ENCODE data around the gene GGTLC2.

DNA sequence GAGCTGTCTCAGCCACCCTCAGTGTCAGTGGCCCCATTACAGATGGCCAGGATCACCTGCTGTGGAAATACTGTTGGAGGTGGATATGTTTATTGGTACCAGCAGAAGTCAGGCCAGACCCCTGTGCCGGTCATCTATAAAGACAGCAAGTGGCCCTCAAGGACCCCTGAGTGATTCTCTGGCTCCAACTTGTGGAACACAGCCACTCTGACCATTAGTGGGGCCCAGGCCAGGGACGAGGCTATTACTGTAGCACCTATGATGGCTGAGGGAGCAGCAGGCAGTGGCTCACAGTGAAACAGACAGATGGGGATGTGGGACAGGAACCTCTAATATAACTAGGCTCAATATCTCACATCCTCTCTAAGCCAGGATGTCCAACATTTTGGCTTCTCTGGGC lies 25.5 kb upstream of the GGTLC2 start:
- TF ChIP-seq, protein P1, sequence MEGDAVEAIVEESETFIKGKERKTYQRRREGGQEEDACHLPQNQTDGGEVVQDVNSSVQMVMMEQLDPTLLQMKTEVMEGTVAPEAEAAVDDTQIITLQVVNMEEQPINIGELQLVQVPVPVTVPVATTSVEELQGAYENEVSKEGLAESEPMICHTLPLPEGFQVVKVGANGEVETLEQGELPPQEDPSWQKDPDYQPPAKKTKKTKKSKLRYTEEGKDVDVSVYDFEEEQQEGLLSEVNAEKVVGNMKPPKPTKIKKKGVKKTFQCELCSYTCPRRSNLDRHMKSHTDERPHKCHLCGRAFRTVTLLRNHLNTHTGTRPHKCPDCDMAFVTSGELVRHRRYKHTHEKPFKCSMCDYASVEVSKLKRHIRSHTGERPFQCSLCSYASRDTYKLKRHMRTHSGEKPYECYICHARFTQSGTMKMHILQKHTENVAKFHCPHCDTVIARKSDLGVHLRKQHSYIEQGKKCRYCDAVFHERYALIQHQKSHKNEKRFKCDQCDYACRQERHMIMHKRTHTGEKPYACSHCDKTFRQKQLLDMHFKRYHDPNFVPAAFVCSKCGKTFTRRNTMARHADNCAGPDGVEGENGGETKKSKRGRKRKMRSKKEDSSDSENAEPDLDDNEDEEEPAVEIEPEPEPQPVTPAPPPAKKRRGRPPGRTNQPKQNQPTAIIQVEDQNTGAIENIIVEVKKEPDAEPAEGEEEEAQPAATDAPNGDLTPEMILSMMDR (IDR thresholded peaks at IDR 0.05): no peak
- no peak for TF ChIP-seq POLR2A (IDR thresholded peaks at IDR 0.05)

All from body of pancreas (tissue), 4 donors.